Osteocyte (in vitro differentiated cells): ENCODE data around the gene SLC46A2. TPM values are rescaled to one million over a fixed set of nuclear protein-coding genes. Genes with fewer than 3 reads are reported as not detected.

Source experiments
- DNase-seq: peaks from one replicate; pipeline ENCODE4 v3.0.0; 2021; ENCODE audit warnings: mixed read lengths; ENCODE audit not compliant: unreplicated experiment; ENCODE audit errors: extremely low spot score
- H3K27ac Mint-ChIP-seq: one replicate; pipeline ENCODE4 v1.8.0; 2021; ENCODE audit warnings: mild to moderate bottlenecking, mixed read lengths; ENCODE audit not compliant: unreplicated experiment
- H3K27me3 Mint-ChIP-seq: one replicate; pipeline ENCODE4 v1.8.0; 2021; ENCODE audit warnings: mixed read lengths; ENCODE audit not compliant: unreplicated experiment
- H3K36me3 Mint-ChIP-seq: one replicate; pipeline ENCODE4 v1.8.0; 2021; ENCODE audit warnings: mixed read lengths; ENCODE audit not compliant: unreplicated experiment
- H3K4me1 Mint-ChIP-seq: one replicate; pipeline ENCODE4 v1.8.0; 2021; ENCODE audit warnings: mixed read lengths; ENCODE audit not compliant: unreplicated experiment
- H3K4me3 Mint-ChIP-seq: one replicate; pipeline ENCODE4 v1.8.0; 2021; ENCODE audit warnings: mild to moderate bottlenecking, moderate library complexity, mixed read lengths; ENCODE audit not compliant: unreplicated experiment
- H3K9me3 Mint-ChIP-seq: one replicate; pipeline ENCODE4 v1.8.0; 2021; ENCODE audit warnings: mixed read lengths; ENCODE audit not compliant: unreplicated experiment
- total RNA-seq: library from RNA; stranded (reverse); gene quantifications from 2 replicates; pipeline ENCODE4 v1.2.1, GENCODE V29; 2021
- TF ChIP-seq, protein P1 (sequence below): fragments of 200-600 bp; sonication (generic); IDR thresholded peaks from 2 replicates; pipeline ENCODE4 v1.5.0; 2021; ENCODE audit warnings: antibody characterized with exemption, mild to moderate bottlenecking, moderate library complexity

SLC46A2 gene
- total RNA-seq, 1 donor from 2014 or later = not detected

DNA sequence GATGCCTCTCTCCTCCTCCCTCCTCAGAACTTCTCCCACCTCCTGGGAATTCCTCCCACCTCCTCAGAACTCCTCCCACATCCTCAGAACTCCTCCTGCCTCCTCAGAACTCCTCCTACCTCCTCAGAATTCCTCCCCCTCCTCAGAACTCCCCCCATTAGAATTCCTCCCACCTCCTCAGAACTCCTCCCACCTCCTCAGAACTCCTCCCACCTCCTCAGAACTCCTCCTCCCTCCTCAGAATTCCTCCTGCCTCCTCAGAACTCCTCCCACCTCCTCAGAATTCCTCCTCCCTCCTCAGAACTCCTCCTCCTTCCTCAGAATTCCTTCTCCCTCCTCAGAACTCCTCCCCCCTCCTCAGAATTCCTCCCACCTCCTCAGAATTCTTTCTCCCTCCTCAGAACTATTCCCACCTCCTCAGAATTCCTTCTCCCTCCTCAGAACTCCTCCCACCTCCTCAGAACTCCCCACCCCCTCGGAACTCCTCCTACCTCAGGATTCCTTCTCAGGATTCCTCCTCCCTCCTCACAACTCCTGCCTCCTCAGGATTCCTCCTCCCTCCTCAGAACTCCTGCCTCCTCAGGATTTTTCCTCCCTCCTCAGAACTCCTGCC lies 23.9 kb downstream of the SLC46A2 start:
- H3K9me3 Mint-ChIP-seq = no peaks in the 10 kb centered on the region
- TF ChIP-seq, protein P1, sequence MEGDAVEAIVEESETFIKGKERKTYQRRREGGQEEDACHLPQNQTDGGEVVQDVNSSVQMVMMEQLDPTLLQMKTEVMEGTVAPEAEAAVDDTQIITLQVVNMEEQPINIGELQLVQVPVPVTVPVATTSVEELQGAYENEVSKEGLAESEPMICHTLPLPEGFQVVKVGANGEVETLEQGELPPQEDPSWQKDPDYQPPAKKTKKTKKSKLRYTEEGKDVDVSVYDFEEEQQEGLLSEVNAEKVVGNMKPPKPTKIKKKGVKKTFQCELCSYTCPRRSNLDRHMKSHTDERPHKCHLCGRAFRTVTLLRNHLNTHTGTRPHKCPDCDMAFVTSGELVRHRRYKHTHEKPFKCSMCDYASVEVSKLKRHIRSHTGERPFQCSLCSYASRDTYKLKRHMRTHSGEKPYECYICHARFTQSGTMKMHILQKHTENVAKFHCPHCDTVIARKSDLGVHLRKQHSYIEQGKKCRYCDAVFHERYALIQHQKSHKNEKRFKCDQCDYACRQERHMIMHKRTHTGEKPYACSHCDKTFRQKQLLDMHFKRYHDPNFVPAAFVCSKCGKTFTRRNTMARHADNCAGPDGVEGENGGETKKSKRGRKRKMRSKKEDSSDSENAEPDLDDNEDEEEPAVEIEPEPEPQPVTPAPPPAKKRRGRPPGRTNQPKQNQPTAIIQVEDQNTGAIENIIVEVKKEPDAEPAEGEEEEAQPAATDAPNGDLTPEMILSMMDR = no peak
- H3K4me3 Mint-ChIP-seq = no peak overlapping the region
- no peak overlapping the region for H3K27ac Mint-ChIP-seq
- DNase-seq = no peak
- peaks cover 29% of the 10 kb centered on the region for H3K36me3 Mint-ChIP-seq
- peaks cover 6% of the 10 kb centered on the region for H3K4me1 Mint-ChIP-seq
- H3K27me3 Mint-ChIP-seq = no peaks in the 10 kb centered on the region

DNA sequence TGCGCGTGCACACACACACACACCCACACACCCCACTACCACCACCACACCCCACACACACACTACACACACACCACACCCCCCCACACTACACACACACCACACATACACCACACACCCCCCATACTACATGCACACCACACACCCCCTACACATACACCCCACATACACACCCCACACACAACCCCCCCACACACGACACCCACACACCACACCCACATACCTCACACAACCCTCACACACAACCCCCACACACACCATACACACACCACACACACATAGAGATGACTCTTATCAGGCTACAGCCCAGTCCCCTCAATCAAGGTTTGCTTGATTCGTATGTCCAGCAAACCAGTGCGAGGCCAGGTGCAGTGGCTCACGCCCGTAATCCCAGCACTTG lies 25.7 kb downstream of the SLC46A2 start:
- DNase-seq = no peak
- H3K36me3 Mint-ChIP-seq = peaks cover 25% of the 10 kb centered on the region
- H3K27ac Mint-ChIP-seq = no peak overlapping the region
- no peaks in the 10 kb centered on the region for H3K27me3 Mint-ChIP-seq
- H3K4me3 Mint-ChIP-seq = no peak overlapping the region
- peaks cover 6% of the 10 kb centered on the region for H3K4me1 Mint-ChIP-seq
- H3K9me3 Mint-ChIP-seq = no peaks in the 10 kb centered on the region
- TF ChIP-seq, protein P1 = no peak

DNA sequence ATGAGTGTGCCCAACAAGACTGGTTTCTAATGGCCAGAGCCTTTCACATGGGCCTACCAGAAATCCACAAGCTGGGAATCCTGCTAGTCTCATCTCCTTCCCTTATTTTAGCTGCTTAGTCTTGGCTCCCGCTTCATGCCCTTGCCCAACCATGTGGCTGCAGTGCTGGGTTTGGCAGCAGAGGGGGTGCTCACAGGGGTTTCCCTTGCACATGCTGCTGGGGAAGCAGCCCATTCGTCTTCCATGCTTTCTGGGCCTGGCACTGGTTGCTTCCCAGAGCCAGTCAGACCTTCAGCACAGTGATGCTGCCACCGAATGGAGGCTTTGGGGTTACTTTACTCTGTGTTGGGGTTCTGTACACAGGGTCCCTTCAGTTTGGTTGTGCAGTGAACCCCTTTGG lies 26.3 kb downstream of the SLC46A2 start:
- no peak overlapping the region for H3K4me3 Mint-ChIP-seq
- no peak overlapping the region for H3K27ac Mint-ChIP-seq
- TF ChIP-seq, protein P1 = no peak
- peaks cover 20% of the 10 kb centered on the region for H3K36me3 Mint-ChIP-seq
- peaks cover 6% of the 10 kb centered on the region for H3K4me1 Mint-ChIP-seq
- DNase-seq = no peak
- H3K27me3 Mint-ChIP-seq = no peaks in the 10 kb centered on the region
- H3K9me3 Mint-ChIP-seq = no peaks in the 10 kb centered on the region

DNA sequence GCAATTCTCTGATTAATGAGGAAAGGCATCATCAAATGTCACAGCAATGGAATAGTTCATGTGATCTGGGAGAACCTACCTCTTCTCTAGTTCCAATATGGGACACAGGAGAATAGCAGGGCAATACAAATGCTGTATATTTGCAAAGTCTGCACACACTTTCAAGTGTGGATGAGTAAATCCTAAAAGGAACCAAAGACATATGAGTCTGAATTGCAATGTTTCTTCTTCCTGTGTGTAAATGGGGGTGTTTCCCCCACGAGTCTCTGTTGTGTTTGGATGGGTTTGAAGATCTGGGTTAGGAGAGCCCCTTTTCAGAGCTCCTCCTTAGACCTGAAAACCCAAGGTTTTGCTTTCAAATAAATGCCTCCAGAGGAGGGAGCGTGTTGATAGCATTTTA lies 26.9 kb downstream of the SLC46A2 start:
- Mint-ChIP-seq H3K4me3 (no peak overlapping the region), H3K36me3 (peaks cover 17% of the 10 kb centered on the region), H3K4me1 (peaks cover 6% of the 10 kb centered on the region), H3K27me3 (no peaks in the 10 kb centered on the region), H3K27ac (no peak overlapping the region), H3K9me3 (no peaks in the 10 kb centered on the region)
- TF ChIP-seq, protein P1 = no peak
- DNase-seq = no peak

DNA sequence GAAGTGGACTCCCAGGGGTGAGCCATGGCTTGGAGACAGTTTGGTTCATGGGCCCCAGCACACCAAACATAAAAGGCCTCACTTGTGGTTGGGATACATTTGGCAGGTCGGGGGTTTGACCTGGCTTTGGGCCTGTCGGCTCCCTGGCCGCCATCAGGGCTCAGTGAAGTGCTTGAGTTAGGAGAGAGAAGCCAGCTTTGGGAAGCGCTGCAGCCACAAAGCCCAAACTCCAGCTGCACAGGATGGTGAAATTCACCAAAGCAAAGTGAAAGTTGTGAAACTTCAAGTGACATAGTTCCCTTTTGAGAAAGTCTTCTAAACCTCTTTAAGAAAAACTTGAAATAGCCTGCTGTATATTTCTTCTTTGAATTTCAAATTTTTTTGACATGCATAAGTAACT lies 27.5 kb downstream of the SLC46A2 start:
- H3K4me3 Mint-ChIP-seq = no peak overlapping the region
- TF ChIP-seq, protein P1 = no peak
- no peak for DNase-seq
- peaks cover 16% of the 10 kb centered on the region for H3K36me3 Mint-ChIP-seq
- H3K27ac Mint-ChIP-seq = no peak overlapping the region
- H3K27me3 Mint-ChIP-seq = no peaks in the 10 kb centered on the region
- peaks cover 10% of the 10 kb centered on the region for H3K4me1 Mint-ChIP-seq
- no peaks in the 10 kb centered on the region for H3K9me3 Mint-ChIP-seq
